Neural cell (in vitro differentiated cells): Measurements from ENCODE around the gene KRTAP5-4. TPM values are rescaled to one million over a fixed set of nuclear protein-coding genes. Genes with fewer than 3 reads are reported as not detected.

Experiments
- H2AFZ ChIP-seq: fragments of 200-600, 300-800 bp; sonication (generic), shearing (Covaris generic); 2 replicates; pipeline ENCODE4 v1.6.0; 2014; ENCODE audit warnings: low read depth, mild to moderate bottlenecking, antibody characterized with exemption, low read length, moderate library complexity
- H3F3A ChIP-seq: fragments of 200-600 bp; shearing (Covaris generic); 2 replicates; pipeline ENCODE4 v1.6.1; 2016; ENCODE audit warnings: mild to moderate bottlenecking, moderate library complexity, mixed read lengths, antibody characterized with exemption, low read length; ENCODE audit not compliant: insufficient read depth, poor library complexity, severe bottlenecking
- H3K27ac ChIP-seq: fragments of 200-600, 300-800 bp; sonication (generic), shearing (Covaris generic); 2 replicates; pipeline ENCODE4 v1.5.1; 2014; ENCODE audit warnings: mild to moderate bottlenecking, low read length, moderate library complexity
- H3K27me3 ChIP-seq: fragments of 300-800, 200-600 bp; sonication (generic), shearing (Covaris generic); 2 replicates; pipeline ENCODE4 v1.6.0; 2014; ENCODE audit warnings: mild to moderate bottlenecking, low read depth, low read length, moderate library complexity; ENCODE audit not compliant: insufficient read depth
- H3K36me3 ChIP-seq: fragments of 300-800, 200-600 bp; sonication (generic), shearing (Covaris generic); 2 replicates; pipeline ENCODE4 v1.5.1; 2014; ENCODE audit warnings: mild to moderate bottlenecking, antibody characterized with exemption, low read length, moderate library complexity; ENCODE audit not compliant: insufficient read depth
- H3K4me2 ChIP-seq: fragments of 300-800, 200-600 bp; sonication (generic), shearing (Covaris generic); 2 replicates; pipeline ENCODE4 v1.6.0; 2014; ENCODE audit warnings: mild to moderate bottlenecking, low read length
- H3K4me3 ChIP-seq: fragments of 300-800, 200-600 bp; sonication (generic), shearing (Covaris generic); 2 replicates; pipeline ENCODE4 v1.5.1; 2014; ENCODE audit warnings: mild to moderate bottlenecking, low read length, moderate library complexity
- H3K79me2 ChIP-seq: fragments of 200-600 bp; shearing (Covaris generic); replicated peaks from 2 replicates; pipeline ENCODE4 v1.6.0; 2014; ENCODE audit warnings: mild to moderate bottlenecking, low read length, moderate library complexity; ENCODE audit not compliant: insufficient read depth
- H3K9ac ChIP-seq: fragments of 300-800, 200-600 bp; sonication (generic), shearing (Covaris generic); 2 replicates; pipeline ENCODE4 v1.6.1; 2016; ENCODE audit warnings: mild to moderate bottlenecking, low read length, mixed read lengths
- H3K9me2 ChIP-seq: fragments of 200-600 bp; shearing (Covaris generic); 2 replicates; pipeline ENCODE4 v1.6.1; 2016; ENCODE audit warnings: mild to moderate bottlenecking, low read length, mixed read lengths; ENCODE audit not compliant: insufficient read depth
- H3K9me3 ChIP-seq: fragments of 200-600, 300-800 bp; sonication (generic), shearing (Covaris generic); 2 replicates; pipeline ENCODE4 v1.6.1; 2016; ENCODE audit warnings: mild to moderate bottlenecking, mixed run types, low read length, moderate library complexity, mixed read lengths
- H4K20me1 ChIP-seq: fragments of 200-600 bp; shearing (Covaris generic); 2 replicates; pipeline ENCODE4 v1.6.1; 2016; ENCODE audit warnings: mild to moderate bottlenecking, mixed run types; ENCODE audit not compliant: insufficient read depth
- EP300 ChIP-seq: fragments of 450-650 bp; conservative IDR thresholded peaks from 2 replicates; pipeline ENCODE4 v1.6.1; 2014; ENCODE audit warnings: antibody characterized with exemption, mild to moderate bottlenecking, moderate library complexity; ENCODE audit not compliant: poor library complexity, severe bottlenecking
- EZH2 ChIP-seq: fragments of 200-600, 300-800 bp; shearing (Covaris generic), sonication (generic); IDR thresholded peaks from 2 replicates; pipeline ENCODE4 v1.6.1; 2014; ENCODE audit warnings: antibody characterized with exemption, low read length, borderline replicate concordance, mild to moderate bottlenecking; ENCODE audit not compliant: insufficient read depth, poor library complexity, severe bottlenecking
- MXI1 ChIP-seq: fragments of 450-650 bp; conservative IDR thresholded peaks from 2 replicates; pipeline ENCODE4 v1.6.1; 2014; ENCODE audit warnings: antibody characterized with exemption, mild to moderate bottlenecking; ENCODE audit not compliant: poor library complexity, severe bottlenecking
- POLR2AphosphoS5 ChIP-seq: IDR thresholded peaks from 2 replicates; pipeline ENCODE4 v1.6.1; 2012
- RAD21 ChIP-seq: fragments of 450-650 bp; conservative IDR thresholded peaks from 2 replicates; pipeline ENCODE4 v1.6.1; 2014; ENCODE audit warnings: antibody characterized with exemption, mild to moderate bottlenecking, moderate library complexity
- SMC3 ChIP-seq: fragments of 450-650 bp; conservative IDR thresholded peaks from 2 replicates; pipeline ENCODE4 v1.6.1; 2014; ENCODE audit warnings: antibody characterized with exemption, mild to moderate bottlenecking, moderate library complexity; ENCODE audit not compliant: poor library complexity
- TAF1 ChIP-seq: IDR thresholded peaks from 2 replicates; pipeline ENCODE4 v1.6.1; 2012; ENCODE audit warnings: low read depth
- polyA plus RNA-seq: library from polyadenylated mRNA; depleted of rRNA; stranded (reverse); fragments of >200 nt; gene quantifications from 2 replicates; pipeline ENCODE4 v1.2.3, GENCODE V29; 2014
- TF ChIP-seq, protein P1 (sequence below): fragments of 450-650 bp; IDR thresholded peaks from 2 replicates; pipeline ENCODE4 v1.5.1; 2014; ENCODE audit warnings: antibody characterized with exemption, mild to moderate bottlenecking, moderate library complexity; ENCODE audit not compliant: poor library complexity, severe bottlenecking
- TF ChIP-seq, protein P2 (sequence below): IDR thresholded peaks from 2 replicates; pipeline ENCODE4 v1.6.1; 2012; ENCODE audit warnings: borderline replicate concordance

The KRTAP5-4 gene
- polyA plus RNA-seq, 1 donor from 2014 or later = not detected

DNA sequence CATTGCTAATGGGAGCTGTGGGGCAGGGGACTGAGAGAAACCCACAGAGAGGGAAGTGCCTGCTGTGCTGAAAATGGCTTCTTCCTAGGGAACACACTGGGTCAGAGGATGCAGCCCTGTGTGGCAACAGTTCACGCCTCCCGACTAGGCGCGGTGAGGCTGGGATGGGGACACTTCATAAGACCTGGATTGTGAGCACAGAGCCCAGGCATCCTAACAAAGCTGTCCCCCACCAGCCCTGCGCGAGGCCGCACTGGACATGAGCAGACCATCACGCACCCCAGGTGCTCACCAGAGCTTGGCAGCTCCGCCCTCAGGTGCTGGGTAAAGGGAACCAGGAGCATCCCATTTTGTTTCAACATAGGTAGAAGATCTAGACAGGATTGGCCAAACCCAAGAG, 1.8 kb upstream of the KRTAP5-4 start:
- TF ChIP-seq RAD21 = no peak
- no peak for TF ChIP-seq EP300
- TF ChIP-seq SMC3 = no peak
- TF ChIP-seq, protein P1, sequence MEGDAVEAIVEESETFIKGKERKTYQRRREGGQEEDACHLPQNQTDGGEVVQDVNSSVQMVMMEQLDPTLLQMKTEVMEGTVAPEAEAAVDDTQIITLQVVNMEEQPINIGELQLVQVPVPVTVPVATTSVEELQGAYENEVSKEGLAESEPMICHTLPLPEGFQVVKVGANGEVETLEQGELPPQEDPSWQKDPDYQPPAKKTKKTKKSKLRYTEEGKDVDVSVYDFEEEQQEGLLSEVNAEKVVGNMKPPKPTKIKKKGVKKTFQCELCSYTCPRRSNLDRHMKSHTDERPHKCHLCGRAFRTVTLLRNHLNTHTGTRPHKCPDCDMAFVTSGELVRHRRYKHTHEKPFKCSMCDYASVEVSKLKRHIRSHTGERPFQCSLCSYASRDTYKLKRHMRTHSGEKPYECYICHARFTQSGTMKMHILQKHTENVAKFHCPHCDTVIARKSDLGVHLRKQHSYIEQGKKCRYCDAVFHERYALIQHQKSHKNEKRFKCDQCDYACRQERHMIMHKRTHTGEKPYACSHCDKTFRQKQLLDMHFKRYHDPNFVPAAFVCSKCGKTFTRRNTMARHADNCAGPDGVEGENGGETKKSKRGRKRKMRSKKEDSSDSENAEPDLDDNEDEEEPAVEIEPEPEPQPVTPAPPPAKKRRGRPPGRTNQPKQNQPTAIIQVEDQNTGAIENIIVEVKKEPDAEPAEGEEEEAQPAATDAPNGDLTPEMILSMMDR = no peak
- TF ChIP-seq MXI1 = no peak
- TF ChIP-seq EZH2 = no peak
- TF ChIP-seq, protein P2, sequence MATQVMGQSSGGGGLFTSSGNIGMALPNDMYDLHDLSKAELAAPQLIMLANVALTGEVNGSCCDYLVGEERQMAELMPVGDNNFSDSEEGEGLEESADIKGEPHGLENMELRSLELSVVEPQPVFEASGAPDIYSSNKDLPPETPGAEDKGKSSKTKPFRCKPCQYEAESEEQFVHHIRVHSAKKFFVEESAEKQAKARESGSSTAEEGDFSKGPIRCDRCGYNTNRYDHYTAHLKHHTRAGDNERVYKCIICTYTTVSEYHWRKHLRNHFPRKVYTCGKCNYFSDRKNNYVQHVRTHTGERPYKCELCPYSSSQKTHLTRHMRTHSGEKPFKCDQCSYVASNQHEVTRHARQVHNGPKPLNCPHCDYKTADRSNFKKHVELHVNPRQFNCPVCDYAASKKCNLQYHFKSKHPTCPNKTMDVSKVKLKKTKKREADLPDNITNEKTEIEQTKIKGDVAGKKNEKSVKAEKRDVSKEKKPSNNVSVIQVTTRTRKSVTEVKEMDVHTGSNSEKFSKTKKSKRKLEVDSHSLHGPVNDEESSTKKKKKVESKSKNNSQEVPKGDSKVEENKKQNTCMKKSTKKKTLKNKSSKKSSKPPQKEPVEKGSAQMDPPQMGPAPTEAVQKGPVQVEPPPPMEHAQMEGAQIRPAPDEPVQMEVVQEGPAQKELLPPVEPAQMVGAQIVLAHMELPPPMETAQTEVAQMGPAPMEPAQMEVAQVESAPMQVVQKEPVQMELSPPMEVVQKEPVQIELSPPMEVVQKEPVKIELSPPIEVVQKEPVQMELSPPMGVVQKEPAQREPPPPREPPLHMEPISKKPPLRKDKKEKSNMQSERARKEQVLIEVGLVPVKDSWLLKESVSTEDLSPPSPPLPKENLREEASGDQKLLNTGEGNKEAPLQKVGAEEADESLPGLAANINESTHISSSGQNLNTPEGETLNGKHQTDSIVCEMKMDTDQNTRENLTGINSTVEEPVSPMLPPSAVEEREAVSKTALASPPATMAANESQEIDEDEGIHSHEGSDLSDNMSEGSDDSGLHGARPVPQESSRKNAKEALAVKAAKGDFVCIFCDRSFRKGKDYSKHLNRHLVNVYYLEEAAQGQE = no peak
- TF ChIP-seq POLR2AphosphoS5 = no peak
- TF ChIP-seq TAF1 = no peak
- Histone ChIP-seq H3K36me3 (no peaks in the 10 kb centered on the region), H3K4me2 (no peak overlapping the region), H2AFZ (no peak overlapping the region), H3K27ac (no peak overlapping the region), H3K79me2 (no peaks in the 10 kb centered on the region), H3K9me3 (no peaks in the 10 kb centered on the region), H4K20me1 (no peaks in the 10 kb centered on the region), H3K4me3 (no peak overlapping the region), H3K9me2 (no peaks in the 10 kb centered on the region), H3K9ac (no peak overlapping the region), H3K27me3 (no peaks in the 10 kb centered on the region), H3F3A (no peaks in the 10 kb centered on the region)

DNA sequence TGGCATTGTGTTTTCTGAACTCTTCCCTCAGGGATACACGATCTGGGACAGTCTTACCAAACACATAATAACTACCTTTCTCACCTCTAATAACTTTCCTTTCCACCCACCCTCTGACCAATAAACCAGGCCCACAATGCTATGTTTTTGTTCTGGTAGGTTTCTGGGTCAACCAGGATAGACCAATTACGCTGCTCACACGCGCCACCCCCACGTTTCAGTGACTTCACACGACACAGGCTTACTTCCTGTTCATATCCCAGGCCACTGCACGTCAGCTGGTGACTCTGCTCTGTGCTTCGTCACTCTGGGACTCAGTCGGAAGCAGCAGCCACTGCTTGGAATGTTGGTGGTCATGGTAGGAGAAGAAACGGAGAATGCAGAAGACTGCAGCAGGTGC, 2.5 kb downstream of the KRTAP5-4 start:
- H2AFZ ChIP-seq = no peak overlapping the region

More for the DNA sequence above, 2.5 kb downstream of the KRTAP5-4 start:
- Histone ChIP-seq H3K4me2 (no peak overlapping the region), H3K9me2 (no peaks in the 10 kb centered on the region), H3K36me3 (no peaks in the 10 kb centered on the region), H3K27me3 (no peaks in the 10 kb centered on the region), H3K9me3 (no peaks in the 10 kb centered on the region), H3F3A (no peaks in the 10 kb centered on the region), H3K79me2 (no peaks in the 10 kb centered on the region), H3K4me3 (no peak overlapping the region), H4K20me1 (no peaks in the 10 kb centered on the region), H3K27ac (no peak overlapping the region), H3K9ac (no peak overlapping the region)
- TF ChIP-seq, protein P2 = no peak
- no peak for TF ChIP-seq SMC3
- TF ChIP-seq MXI1 = no peak
- no peak for TF ChIP-seq EZH2
- TF ChIP-seq EP300 = no peak
- no peak for TF ChIP-seq POLR2AphosphoS5
- TF ChIP-seq, protein P1 = no peak
- no peak for TF ChIP-seq RAD21
- TF ChIP-seq TAF1 = no peak
